NCI-H446 (cell line): Measurements from ENCODE around the gene MAMSTR.
"Not testable (repeated sequence)": the region's sequence is repeated elsewhere in the genome, so short reads cannot be mapped to it uniquely, and the experiment has no call there.

ENCODE experiments used
- DNase-seq, 2 experiments: peaks; one replicate each; lab custom pipeline; 2025; lab: John Stamatoyannopoulos, UW

The MAMSTR gene

GRCh38 chr19:48686088-48686487 is 33.4 kb downstream of the MAMSTR start:
- DNase-seq, result no peak

GRCh38 chr19:48685583-48685982 is 33.9 kb downstream of the MAMSTR start:
- no peak for DNase-seq

GRCh38 chr19:48683349-48683748 is 36.2 kb downstream of the MAMSTR start:
- no peak for DNase-seq

- no peak for DNase-seq
Observed at GRCh38 chr19:48681127-48681470, 38.4 kb downstream of the MAMSTR start.

- no peak for DNase-seq
Observed at GRCh38 chr19:48680436-48681126, 38.9 kb downstream of the MAMSTR start.

- not testable (repeated sequence) for DNase-seq
Observed at GRCh38 chr19:48680006-48680405, 39.5 kb downstream of the MAMSTR start.

GRCh38 chr19:48678201-48678600 is 41.3 kb downstream of the MAMSTR start:
- DNase-seq, result no peak

GRCh38 chr19:48676887-48677286 is 42.6 kb downstream of the MAMSTR start:
- DNase-seq, result no peak

- no peak for DNase-seq
Observed at GRCh38 chr19:48676487-48676886, 43.0 kb downstream of the MAMSTR start.

- DNase-seq, result peak; percentile 88 to 94
Observed at GRCh38 chr19:48674921-48675824, 44.4 kb downstream of the MAMSTR start.

GRCh38 chr19:48674216-48674809 is 45.2 kb downstream of the MAMSTR start:
- DNase-seq, result no peak

GRCh38 chr19:48673436-48674100 is 46.0 kb downstream of the MAMSTR start:
- DNase-seq, result no peak

- no peak for DNase-seq
Observed at GRCh38 chr19:48672994-48673393, 46.5 kb downstream of the MAMSTR start, which contains the start of gene NTN5. Gene NTN5, minus strand, starts transcription at chr19:48673017. Its CDS starts 2,031 bp downstream, at chr19:48670986.

- no peak for DNase-seq
Observed at GRCh38 chr19:48671446-48671995, 48.0 kb downstream of the MAMSTR start.

- no peak for DNase-seq
Observed at GRCh38 chr19:48670699-48671445, 48.7 kb downstream of the MAMSTR start.

GRCh38 chr19:48669903-48670668 is 49.4 kb downstream of the MAMSTR start:
- DNase-seq, result no peak

GRCh38 chr19:48668761-48669160 is 50.8 kb downstream of the MAMSTR start:
- DNase-seq, result no peak

GRCh38 chr19:48668332-48668731 is 51.2 kb downstream of the MAMSTR start:
- no peak for DNase-seq

- DNase-seq, result no peak
Observed at GRCh38 chr19:48665786-48666185, 53.7 kb downstream of the MAMSTR start.

- DNase-seq, result no peak
Observed at GRCh38 chr19:48664476-48664875, 55.0 kb downstream of the MAMSTR start.
